NT2/D1 (cell line): ENCODE data around the gene MTMR1.

Source experiments
- DNase-seq: peaks from one replicate; pipeline ENCODE4 v3.0.0-alpha.2; 2011; ENCODE audit warnings: low read depth, low spot score
- H3K27me3 ChIP-seq: 2 replicates; pipeline ENCODE4 v1.6.0; 2011; ENCODE audit warnings: mild to moderate bottlenecking; ENCODE audit not compliant: insufficient read length, insufficient read depth
- H3K36me3 ChIP-seq: 2 replicates; pipeline ENCODE4 v1.6.1; 2011; ENCODE audit warnings: mild to moderate bottlenecking, low read length, mixed read lengths; ENCODE audit not compliant: insufficient read depth, insufficient read length
- H3K4me1 ChIP-seq: 2 replicates; pipeline ENCODE4 v1.5.1; 2011; ENCODE audit not compliant: insufficient read depth, insufficient read length
- H3K4me3 ChIP-seq: 2 replicates; pipeline ENCODE4 v1.5.1; 2011; ENCODE audit warnings: low read depth; ENCODE audit not compliant: insufficient read length
- H3K9ac ChIP-seq: 2 replicates; pipeline ENCODE4 v1.6.0; 2011; ENCODE audit warnings: low read depth; ENCODE audit not compliant: insufficient read length
- H3K9me3 ChIP-seq: 2 replicates; pipeline ENCODE4 v1.5.1; 2011; ENCODE audit warnings: mild to moderate bottlenecking, low read length; ENCODE audit not compliant: insufficient read depth
- SUZ12 ChIP-seq: IDR thresholded peaks from 2 replicates; pipeline ENCODE4 v1.6.1; 2011; ENCODE audit not compliant: insufficient read length, insufficient read depth; ENCODE audit errors: extremely low read depth
- YY1 ChIP-seq: IDR thresholded peaks from 2 replicates; pipeline ENCODE4 v1.6.1; 2011; ENCODE audit not compliant: insufficient read length, insufficient read depth
- ZNF274 ChIP-seq: IDR thresholded peaks from 2 replicates; pipeline ENCODE4 v1.6.1; 2011; ENCODE audit warnings: mild to moderate bottlenecking, low read depth, low read length

Gene MTMR1

DNA sequence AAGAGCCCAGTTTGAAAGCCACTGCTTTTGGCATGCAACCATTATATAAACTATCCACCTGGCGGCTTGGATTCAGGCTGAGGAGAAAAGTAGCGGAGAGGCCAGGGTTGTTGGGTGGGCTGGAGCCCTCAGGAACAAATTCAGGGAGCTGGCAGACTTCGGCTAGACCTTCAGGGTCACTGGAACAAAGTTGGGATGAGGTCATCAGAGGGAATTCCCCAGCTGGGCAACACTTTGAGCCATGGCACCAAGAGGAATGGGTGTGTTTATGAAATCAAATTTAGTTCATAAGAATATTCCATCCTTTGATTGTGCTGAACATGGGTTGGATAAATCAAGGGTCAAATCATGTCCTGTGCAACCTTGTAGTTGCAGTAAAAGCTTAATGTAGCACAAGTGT lies 22.0 kb downstream of the MTMR1 start:
- Histone ChIP-seq H3K36me3 (no peaks in the 10 kb centered on the region), H3K9ac (no peak overlapping the region), H3K4me3 (no peak overlapping the region), H3K9me3 (no peaks in the 10 kb centered on the region), H3K27me3 (no peaks in the 10 kb centered on the region), H3K4me1 (no peaks in the 10 kb centered on the region)
- no peak for DNase-seq
- TF ChIP-seq SUZ12 (no peak), YY1 (no peak), ZNF274 (no peak)

DNA sequence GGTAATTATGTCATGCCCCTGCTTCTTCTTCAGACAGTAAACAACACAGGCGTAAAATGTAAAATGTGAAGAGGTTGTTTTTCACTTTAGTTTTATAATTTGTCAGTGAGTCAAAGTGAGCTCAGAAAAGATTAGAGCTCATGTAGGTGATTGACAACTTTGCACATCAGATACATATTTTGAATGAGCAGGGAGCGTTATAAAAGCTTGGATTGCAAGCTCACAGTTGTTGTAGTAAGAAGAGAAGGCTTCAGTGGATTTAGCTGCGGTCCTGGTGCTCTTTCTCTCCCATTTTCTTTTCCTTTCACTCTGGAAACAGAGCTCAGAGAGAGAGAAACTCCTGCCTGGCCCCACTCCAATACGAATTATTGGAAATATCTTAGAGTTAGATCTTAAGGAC lies 26.4 kb downstream of the MTMR1 start:
- DNase-seq = no peak
- H3K27me3 ChIP-seq = no peaks in the 10 kb centered on the region
- TF ChIP-seq YY1 (no peak), SUZ12 (no peak), ZNF274 (no peak)

DNA sequence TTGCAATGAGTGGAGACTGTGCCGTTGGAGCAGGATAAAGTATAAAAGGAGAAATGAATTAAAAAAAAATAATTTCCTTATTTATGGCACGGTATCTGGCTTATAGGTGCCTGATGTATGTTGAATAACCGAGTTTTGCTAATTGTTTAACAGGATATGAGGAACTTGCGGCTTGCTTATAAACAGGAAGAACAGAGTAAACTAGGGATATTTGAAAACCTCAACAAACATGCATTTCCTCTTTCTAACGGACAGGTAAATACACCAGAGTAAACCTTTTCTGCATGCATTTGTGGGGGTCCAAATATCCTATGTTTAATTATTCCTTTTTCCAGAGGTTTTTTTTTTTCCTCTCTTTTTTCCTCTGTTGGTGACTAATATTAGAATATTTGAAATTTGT lies 36.8 kb downstream of the MTMR1 start:
- DNase-seq = no peak
- Histone ChIP-seq H3K36me3 (peaks cover 11% of the 10 kb centered on the region), H3K4me3 (no peak overlapping the region), H3K9me3 (no peaks in the 10 kb centered on the region), H3K9ac (no peak overlapping the region), H3K27me3 (no peaks in the 10 kb centered on the region), H3K4me1 (no peaks in the 10 kb centered on the region)
- TF ChIP-seq SUZ12 (no peak), YY1 (no peak)

More for the DNA sequence above, 26.4 kb downstream of the MTMR1 start:
- H3K4me1 ChIP-seq = no peaks in the 10 kb centered on the region
- no peaks in the 10 kb centered on the region for H3K36me3 ChIP-seq
- H3K4me3 ChIP-seq = no peak overlapping the region
- H3K9me3 ChIP-seq = no peaks in the 10 kb centered on the region
- no peak overlapping the region for H3K9ac ChIP-seq

DNA sequence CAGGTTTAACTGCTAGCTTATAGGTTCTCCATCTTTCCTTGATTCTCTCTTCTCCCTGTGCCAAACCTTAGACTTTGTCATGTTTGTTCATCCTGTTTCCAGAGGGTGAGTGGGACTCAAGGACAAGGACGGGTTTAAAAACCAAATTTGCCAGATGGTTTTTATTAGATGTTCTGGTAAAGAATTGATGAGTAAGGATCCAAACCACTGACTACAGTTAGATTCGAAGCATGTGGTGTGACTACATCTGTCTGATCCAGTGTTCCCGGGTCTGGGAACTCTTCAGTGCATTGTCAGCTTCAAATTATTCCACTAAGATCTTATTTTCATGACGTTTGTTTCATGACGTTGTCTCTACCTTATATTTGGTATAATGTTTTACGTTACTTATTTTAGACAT lies 37.5 kb downstream of the MTMR1 start:
- Histone ChIP-seq H3K9me3 (no peaks in the 10 kb centered on the region), H3K9ac (no peak overlapping the region), H3K36me3 (peaks cover 13% of the 10 kb centered on the region), H3K4me1 (no peaks in the 10 kb centered on the region), H3K27me3 (no peaks in the 10 kb centered on the region), H3K4me3 (no peak overlapping the region)
- TF ChIP-seq YY1 (no peak), SUZ12 (no peak), ZNF274 (no peak)
- no peak for DNase-seq

DNA sequence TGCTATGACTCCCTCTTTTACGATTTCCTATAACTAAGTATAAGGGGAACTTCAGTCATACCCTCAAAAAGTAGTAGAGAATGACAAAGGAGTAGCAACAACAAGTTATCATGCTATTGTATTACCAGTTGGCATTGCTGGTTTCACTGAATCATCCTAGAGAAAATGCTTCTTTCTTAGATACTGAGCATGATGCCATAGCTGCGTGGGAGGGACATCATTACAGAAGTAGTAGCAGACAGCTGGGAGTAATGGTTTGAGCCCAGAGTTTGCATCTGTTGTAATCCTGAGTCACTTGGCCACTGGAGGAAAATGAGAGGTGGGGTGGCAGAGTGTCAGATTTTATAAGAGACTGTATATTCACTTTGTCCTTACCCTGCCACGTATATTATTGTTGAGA lies 38.6 kb downstream of the MTMR1 start:
- H3K4me3 ChIP-seq = no peak overlapping the region
- no peak overlapping the region for H3K9ac ChIP-seq
- no peaks in the 10 kb centered on the region for H3K27me3 ChIP-seq
- no peak for DNase-seq
- no peaks in the 10 kb centered on the region for H3K9me3 ChIP-seq
- no peak for TF ChIP-seq ZNF274
- TF ChIP-seq YY1 = no peak
- TF ChIP-seq SUZ12 = no peak
- H3K4me1 ChIP-seq = no peaks in the 10 kb centered on the region
- peaks cover 15% of the 10 kb centered on the region for H3K36me3 ChIP-seq

DNA sequence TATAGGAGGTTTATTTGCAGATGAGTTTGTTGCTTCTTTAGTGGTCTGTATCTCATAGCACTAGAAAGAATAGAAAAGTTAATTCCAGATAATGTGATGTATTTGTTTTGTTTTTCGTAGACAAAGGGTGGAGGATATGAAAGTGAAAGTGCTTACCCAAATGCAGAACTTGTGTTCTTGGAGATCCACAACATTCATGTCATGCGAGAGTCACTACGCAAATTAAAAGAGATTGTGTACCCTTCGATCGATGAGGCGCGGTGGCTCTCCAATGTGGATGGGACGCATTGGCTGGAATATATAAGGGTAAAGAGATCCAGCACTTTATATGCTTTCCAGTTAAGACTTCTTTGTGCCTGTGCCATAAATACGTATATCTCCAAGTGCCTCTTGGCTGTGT lies 43.3 kb downstream of the MTMR1 start:
- no peaks in the 10 kb centered on the region for H3K27me3 ChIP-seq
- H3K4me3 ChIP-seq = no peak overlapping the region
- H3K4me1 ChIP-seq = no peaks in the 10 kb centered on the region
- H3K9me3 ChIP-seq = no peaks in the 10 kb centered on the region
- H3K36me3 ChIP-seq = peaks cover 20% of the 10 kb centered on the region
- no peak overlapping the region for H3K9ac ChIP-seq
- TF ChIP-seq SUZ12 = no peak
- TF ChIP-seq YY1 = no peak
- TF ChIP-seq ZNF274 = no peak
- no peak for DNase-seq

DNA sequence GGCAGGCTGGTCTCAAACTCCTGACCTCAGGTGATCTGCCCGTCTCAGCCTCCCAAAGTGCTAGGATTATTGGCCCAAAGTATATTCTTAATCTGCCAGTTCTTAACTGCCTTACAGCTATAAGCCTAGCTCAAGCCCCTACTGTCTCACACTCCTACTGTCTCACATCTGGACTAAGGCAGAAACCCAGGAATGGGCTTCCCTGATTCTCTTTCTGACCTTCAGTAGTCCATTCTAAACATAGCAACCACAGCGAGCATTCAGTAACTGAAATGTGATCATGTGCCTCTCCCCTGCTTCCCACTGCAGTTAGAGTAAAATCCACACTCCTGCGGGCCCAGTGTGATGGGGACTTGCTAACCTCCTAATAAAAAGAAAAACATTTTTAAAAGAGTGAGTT lies 58.9 kb downstream of the MTMR1 start:
- peaks cover 3% of the 10 kb centered on the region for H3K36me3 ChIP-seq
- H3K4me3 ChIP-seq = no peak overlapping the region
- DNase-seq = no peak
- no peak for TF ChIP-seq SUZ12
- TF ChIP-seq YY1 = no peak
- no peak for TF ChIP-seq ZNF274
- no peaks in the 10 kb centered on the region for H3K9me3 ChIP-seq
- no peaks in the 10 kb centered on the region for H3K4me1 ChIP-seq
- no peaks in the 10 kb centered on the region for H3K27me3 ChIP-seq
- H3K9ac ChIP-seq = no peak overlapping the region

DNA sequence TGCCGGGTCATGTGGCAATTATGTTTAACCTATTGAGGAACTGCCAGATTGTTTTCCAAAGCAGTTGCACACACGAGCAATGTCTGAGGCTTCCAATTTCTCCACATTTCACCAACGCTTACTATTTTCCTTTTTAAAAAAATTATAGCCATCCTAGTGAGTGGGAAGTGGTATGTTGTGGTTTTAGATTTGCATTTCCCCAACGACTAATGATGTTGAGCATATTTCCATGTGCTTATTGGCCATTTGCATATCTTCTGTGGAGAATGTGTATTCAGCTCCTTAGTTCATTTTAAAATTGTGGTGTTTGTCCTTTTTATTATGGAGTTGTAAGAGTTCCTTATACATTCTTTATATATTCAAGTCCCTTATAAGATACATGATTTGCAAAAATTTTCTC lies 60.2 kb downstream of the MTMR1 start:
- no peaks in the 10 kb centered on the region for H3K27me3 ChIP-seq
- no peak for TF ChIP-seq ZNF274
- no peak for TF ChIP-seq SUZ12
- TF ChIP-seq YY1 = no peak
- no peak for DNase-seq
- H3K9ac ChIP-seq = no peak overlapping the region
- no peak overlapping the region for H3K4me3 ChIP-seq
- no peaks in the 10 kb centered on the region for H3K4me1 ChIP-seq
- no peaks in the 10 kb centered on the region for H3K9me3 ChIP-seq
- H3K36me3 ChIP-seq = peaks cover 3% of the 10 kb centered on the region
